ENCODE measurements around the gene KRT222.

The KRT222 gene

GRCh38 chr17:40629842-40630241 lies 35.1 kb downstream of the KRT222 start:
- Histone ChIP-seq H3K4me1 (ENCODE audit: control insufficient read depth, insufficient read depth, low read length) (peaks cover 4% of the 10 kb centered on the region; the same call in 1 of the 2 replicates), H3K9ac (ENCODE audit: low read depth, low read length) (no peak overlapping the region), H3K36me3 (ENCODE audit: control insufficient read depth, insufficient read depth, low read length) (peaks cover 75% of the 10 kb centered on the region), H3K4me3 (ENCODE audit: low read depth, low read length) (no peak overlapping the region), H3K9me3 (ENCODE audit: control insufficient read depth, insufficient read depth, low read length) (no peaks in the 10 kb centered on the region), H3K27ac (ENCODE audit: low read depth, low read length) (no peak overlapping the region), H3K27me3 (ENCODE audit: control insufficient read depth, insufficient read depth, low read length) (no peaks in the 10 kb centered on the region)

GRCh38 chr17:40625311-40625710 lies 39.7 kb downstream of the KRT222 start:
- H3K9ac ChIP-seq (ENCODE audit: low read depth, low read length), result no peak overlapping the region
- H3K27me3 ChIP-seq (ENCODE audit: control insufficient read depth, insufficient read depth, low read length), result no peaks in the 10 kb centered on the region
- H3K36me3 ChIP-seq (ENCODE audit: control insufficient read depth, insufficient read depth, low read length), result peaks cover 30% of the 10 kb centered on the region
- H3K9me3 ChIP-seq (ENCODE audit: control insufficient read depth, insufficient read depth, low read length), result no peaks in the 10 kb centered on the region
- H3K27ac ChIP-seq (ENCODE audit: low read depth, low read length), result no peak overlapping the region
- peaks cover 6% of the 10 kb centered on the region; the same call in 1 of the 2 replicates for H3K4me1 ChIP-seq (ENCODE audit: control insufficient read depth, insufficient read depth, low read length)
- no peak overlapping the region for H3K4me3 ChIP-seq (ENCODE audit: low read depth, low read length)

GRCh38 chr17:40623419-40624210 lies 41.4 kb downstream of the KRT222 start:
- Histone ChIP-seq H3K9me3 (ENCODE audit: control insufficient read depth, insufficient read depth, low read length) (no peaks in the 10 kb centered on the region), H3K27ac (ENCODE audit: low read depth, low read length) (no peak overlapping the region), H3K36me3 (ENCODE audit: control insufficient read depth, insufficient read depth, low read length) (peaks cover 13% of the 10 kb centered on the region), H3K4me3 (ENCODE audit: low read depth, low read length) (no peak overlapping the region), H3K4me1 (ENCODE audit: control insufficient read depth, insufficient read depth, low read length) (peaks cover 6% of the 10 kb centered on the region; the same call in 1 of the 2 replicates), H3K27me3 (ENCODE audit: control insufficient read depth, insufficient read depth, low read length) (no peaks in the 10 kb centered on the region), H3K9ac (ENCODE audit: low read depth, low read length) (no peak overlapping the region)

- no peak overlapping the region for H3K27ac ChIP-seq (ENCODE audit: low read depth, low read length)
- H3K9ac ChIP-seq (ENCODE audit: low read depth, low read length), result no peak overlapping the region
- H3K9me3 ChIP-seq (ENCODE audit: control insufficient read depth, insufficient read depth, low read length), result no peaks in the 10 kb centered on the region
- H3K36me3 ChIP-seq (ENCODE audit: control insufficient read depth, insufficient read depth, low read length), result peaks cover 2% of the 10 kb centered on the region; the same call in 1 of the 2 replicates
- no peak overlapping the region for H3K4me3 ChIP-seq (ENCODE audit: low read depth, low read length)
- peaks cover 6% of the 10 kb centered on the region; the same call in 1 of the 2 replicates for H3K4me1 ChIP-seq (ENCODE audit: control insufficient read depth, insufficient read depth, low read length)
- no peaks in the 10 kb centered on the region for H3K27me3 ChIP-seq (ENCODE audit: control insufficient read depth, insufficient read depth, low read length)
Observed at GRCh38 chr17:40622509-40622928, 42.5 kb downstream of the KRT222 start.

- H3K9ac ChIP-seq (ENCODE audit: low read depth, low read length), result no peak overlapping the region
- H3K27ac ChIP-seq (ENCODE audit: low read depth, low read length), result no peak overlapping the region
- no peaks in the 10 kb centered on the region for H3K27me3 ChIP-seq (ENCODE audit: control insufficient read depth, insufficient read depth, low read length)
- H3K4me3 ChIP-seq (ENCODE audit: low read depth, low read length), result no peak overlapping the region
- H3K9me3 ChIP-seq (ENCODE audit: control insufficient read depth, insufficient read depth, low read length), result no peaks in the 10 kb centered on the region
- no peaks in the 10 kb centered on the region for H3K36me3 ChIP-seq (ENCODE audit: control insufficient read depth, insufficient read depth, low read length)
- H3K4me1 ChIP-seq (ENCODE audit: control insufficient read depth, insufficient read depth, low read length), result peaks cover 6% of the 10 kb centered on the region; the same call in 1 of the 2 replicates
Observed at GRCh38 chr17:40621578-40621977, 43.4 kb downstream of the KRT222 start.

GRCh38 chr17:40621019-40621418 lies 44.0 kb downstream of the KRT222 start:
- Histone ChIP-seq H3K27ac (ENCODE audit: low read depth, low read length) (no peak overlapping the region), H3K4me1 (ENCODE audit: control insufficient read depth, insufficient read depth, low read length) (peaks cover 6% of the 10 kb centered on the region; the same call in 1 of the 2 replicates), H3K27me3 (ENCODE audit: control insufficient read depth, insufficient read depth, low read length) (no peaks in the 10 kb centered on the region), H3K9ac (ENCODE audit: low read depth, low read length) (no peak overlapping the region), H3K4me3 (ENCODE audit: low read depth, low read length) (no peak overlapping the region), H3K9me3 (ENCODE audit: control insufficient read depth, insufficient read depth, low read length) (no peaks in the 10 kb centered on the region), H3K36me3 (ENCODE audit: control insufficient read depth, insufficient read depth, low read length) (no peaks in the 10 kb centered on the region)

- H3K4me3 ChIP-seq (ENCODE audit: low read depth, low read length), result no peak overlapping the region
- H3K27me3 ChIP-seq (ENCODE audit: control insufficient read depth, insufficient read depth, low read length), result no peaks in the 10 kb centered on the region
- H3K27ac ChIP-seq (ENCODE audit: low read depth, low read length), result no peak overlapping the region
- H3K9me3 ChIP-seq (ENCODE audit: control insufficient read depth, insufficient read depth, low read length), result no peaks in the 10 kb centered on the region
- peaks cover 5% of the 10 kb centered on the region; the same call in 1 of the 2 replicates for H3K4me1 ChIP-seq (ENCODE audit: control insufficient read depth, insufficient read depth, low read length)
- H3K36me3 ChIP-seq (ENCODE audit: control insufficient read depth, insufficient read depth, low read length), result no peaks in the 10 kb centered on the region
- H3K9ac ChIP-seq (ENCODE audit: low read depth, low read length), result no peak overlapping the region
Observed at GRCh38 chr17:40618754-40619625, 46.0 kb downstream of the KRT222 start.

GRCh38 chr17:40617678-40618240 lies 47.2 kb downstream of the KRT222 start:
- H3K27ac ChIP-seq (ENCODE audit: low read depth, low read length), result no peak overlapping the region
- no peaks in the 10 kb centered on the region for H3K27me3 ChIP-seq (ENCODE audit: control insufficient read depth, insufficient read depth, low read length)
- peaks cover 5% of the 10 kb centered on the region; the same call in 1 of the 2 replicates for H3K4me1 ChIP-seq (ENCODE audit: control insufficient read depth, insufficient read depth, low read length)
- no peak overlapping the region for H3K9ac ChIP-seq (ENCODE audit: low read depth, low read length)
- no peaks in the 10 kb centered on the region for H3K36me3 ChIP-seq (ENCODE audit: control insufficient read depth, insufficient read depth, low read length)
- no peak overlapping the region for H3K4me3 ChIP-seq (ENCODE audit: low read depth, low read length)
- no peaks in the 10 kb centered on the region for H3K9me3 ChIP-seq (ENCODE audit: control insufficient read depth, insufficient read depth, low read length)

GRCh38 chr17:40616592-40616991 lies 48.4 kb downstream of the KRT222 start:
- Histone ChIP-seq H3K4me3 (ENCODE audit: low read depth, low read length) (no peak overlapping the region), H3K9me3 (ENCODE audit: control insufficient read depth, insufficient read depth, low read length) (no peaks in the 10 kb centered on the region), H3K27me3 (ENCODE audit: control insufficient read depth, insufficient read depth, low read length) (no peaks in the 10 kb centered on the region), H3K36me3 (ENCODE audit: control insufficient read depth, insufficient read depth, low read length) (no peaks in the 10 kb centered on the region), H3K4me1 (ENCODE audit: control insufficient read depth, insufficient read depth, low read length) (peaks cover 5% of the 10 kb centered on the region; the same call in 1 of the 2 replicates), H3K27ac (ENCODE audit: low read depth, low read length) (no peak overlapping the region), H3K9ac (ENCODE audit: low read depth, low read length) (no peak overlapping the region)

- H3K27ac ChIP-seq (ENCODE audit: low read depth, low read length), result no peak overlapping the region
- no peak overlapping the region for H3K9ac ChIP-seq (ENCODE audit: low read depth, low read length)
- H3K27me3 ChIP-seq (ENCODE audit: control insufficient read depth, insufficient read depth, low read length), result no peaks in the 10 kb centered on the region
- no peak overlapping the region for H3K4me3 ChIP-seq (ENCODE audit: low read depth, low read length)
- no peaks in the 10 kb centered on the region for H3K36me3 ChIP-seq (ENCODE audit: control insufficient read depth, insufficient read depth, low read length)
- no peaks in the 10 kb centered on the region for H3K9me3 ChIP-seq (ENCODE audit: control insufficient read depth, insufficient read depth, low read length)
- H3K4me1 ChIP-seq (ENCODE audit: control insufficient read depth, insufficient read depth, low read length), result peaks cover 5% of the 10 kb centered on the region; the same call in 1 of the 2 replicates
Observed at GRCh38 chr17:40615841-40616476, 49.0 kb downstream of the KRT222 start.
